Keratinocyte (primary cell): ENCODE data around the gene ATP2B2. TPM values are rescaled to one million over a fixed set of nuclear protein-coding genes. Genes with fewer than 3 reads are reported as not detected.
"Not testable (repeated sequence)": the region's sequence is repeated elsewhere in the genome, so short reads cannot be mapped to it uniquely, and the experiment has no call there.

Experiments
- DNase-seq: peaks from one replicate; pipeline ENCODE4 v3.0.0-alpha.2; 2011; ENCODE audit warnings: low read depth, missing footprints, low spot score
- FAIRE-seq: peaks from 2 replicates; lab custom pipeline; 2011; peaks lifted over from hg19 to GRCh38; lab: Jason Lieb, UNC
- H2AFZ ChIP-seq: 2 replicates; pipeline ENCODE4 v1.6.0; 2012; ENCODE audit warnings: low read length, control low read depth, inconsistent platforms; ENCODE audit not compliant: control insufficient read depth
- H3K27ac ChIP-seq: 2 replicates; pipeline ENCODE4 v1.5.1; 2011; ENCODE audit warnings: low read length; ENCODE audit not compliant: control insufficient read depth, insufficient read depth
- H3K27me3 ChIP-seq: 3 replicates; pipeline ENCODE4 v1.6.0; 2011; ENCODE audit warnings: low read length; ENCODE audit not compliant: control insufficient read depth, insufficient read depth; ENCODE audit errors: extremely low read depth
- H3K36me3 ChIP-seq, 2 experiments: 2 replicates in 1 of 2; 3 replicates in 1 of 2; pipeline ENCODE4 v1.5.1; 2011; ENCODE audit warnings: low read length in 2 of 2, mild to moderate bottlenecking in 1 of 2; ENCODE audit not compliant: control insufficient read depth in 2 of 2, insufficient read depth in 2 of 2; ENCODE audit errors: extremely low read depth in 1 of 2
- H3K4me1 ChIP-seq: 3 replicates; pipeline ENCODE4 v1.5.1; 2011; ENCODE audit warnings: low read length; ENCODE audit not compliant: control insufficient read depth, insufficient read depth; ENCODE audit errors: extremely low read depth
- H3K4me2 ChIP-seq: 3 replicates; pipeline ENCODE4 v1.6.0; 2011; ENCODE audit warnings: low read depth, low read length; ENCODE audit not compliant: control insufficient read depth, insufficient read depth; ENCODE audit errors: extremely low read depth
- H3K4me3 ChIP-seq, 3 experiments: fragments of 200-600 bp in 1 of 3; sonication (generic) in 1 of 3; 2 replicates in 2 of 3; 3 replicates in 1 of 3; pipeline ENCODE4 v1.5.1; 2011 to 2016; ENCODE audit warnings: low read length in 3 of 3, mild to moderate bottlenecking in 3 of 3, control low read depth in 2 of 3, inconsistent platforms in 1 of 3, low read depth in 1 of 3, mixed read lengths in 1 of 3, mixed run types in 1 of 3, moderate library complexity in 1 of 3; ENCODE audit not compliant: control insufficient read depth in 2 of 3, insufficient read depth in 2 of 3; ENCODE audit errors: extremely low read depth in 1 of 3
- H3K79me2 ChIP-seq: 2 replicates; pipeline ENCODE4 v1.6.0; 2012; ENCODE audit warnings: low read length; ENCODE audit not compliant: control insufficient read depth, insufficient read depth
- H3K9ac ChIP-seq: 3 replicates; pipeline ENCODE4 v1.6.0; 2011; ENCODE audit warnings: low read length; ENCODE audit not compliant: control insufficient read depth, insufficient read depth; ENCODE audit errors: extremely low read depth
- H3K9me1 ChIP-seq: 3 replicates; pipeline ENCODE4 v1.6.0; 2011; ENCODE audit warnings: low read length; ENCODE audit not compliant: control insufficient read depth, insufficient read depth; ENCODE audit errors: extremely low read depth
- H3K9me3 ChIP-seq: 2 replicates; pipeline ENCODE4 v1.5.1; 2012; ENCODE audit warnings: low read depth, low read length; ENCODE audit not compliant: control insufficient read depth
- H4K20me1 ChIP-seq: 3 replicates; pipeline ENCODE4 v1.6.0; 2011; ENCODE audit warnings: low read length; ENCODE audit not compliant: control insufficient read depth, insufficient read depth; ENCODE audit errors: extremely low read depth
- EZH2 ChIP-seq: IDR thresholded peaks from one replicate; pipeline ENCODE4 v1.6.1; 2012; ENCODE audit warnings: inconsistent platforms, mild to moderate bottlenecking, low read length, moderate library complexity
- dilution Hi-C: fragments of 300-500 bp; cut with MboI; formaldehyde crosslinking; loops from one replicate; pipeline ENCODE4 v1.7.0; 2020; ENCODE audit warnings: low sequenced_read_pairs; ENCODE audit not compliant: extremely low pct_ligation_motif_present
- polyA plus RNA-seq, 5 experiments: library from polyadenylated mRNA; depleted of rRNA in 3 of 5; stranded (reverse) in 3 of 5; stranded (forward) in 1 of 5; unstranded in 1 of 5; fragments of >200 nt; gene quantifications; 1 replicate in 1 of 5; 2 replicates in 3 of 5; 3 replicates in 1 of 5; pipeline versions ENCODE4 v1.2.1 to v1.2.3, GENCODE V29; 2011 to 2012; ENCODE audit warnings: missing spikeins in 2 of 5, low read depth in 1 of 5, low replicate concordance in 1 of 5
- TF ChIP-seq, protein P1 (sequence below), 3 experiments: IDR thresholded peaks in 1 of 3; conservative IDR thresholded peaks in 1 of 3; optimal IDR thresholded peaks in 1 of 3; 2 replicates in 2 of 3; 3 replicates in 1 of 3; pipeline versions ENCODE3 to v1.5.1; 2011; ENCODE audit warnings: low read length in 3 of 3, mild to moderate bottlenecking in 3 of 3, moderate library complexity in 2 of 3, control low read depth in 1 of 3, inconsistent platforms in 1 of 3; ENCODE audit not compliant: insufficient read depth in 2 of 3; ENCODE audit errors: extremely low read depth in 1 of 3

The ATP2B2 gene
- polyA plus RNA-seq, 1 donor (not counting 4 experiments of a cell fraction or from before 2014, with no cell fraction given), result not detected

DNA sequence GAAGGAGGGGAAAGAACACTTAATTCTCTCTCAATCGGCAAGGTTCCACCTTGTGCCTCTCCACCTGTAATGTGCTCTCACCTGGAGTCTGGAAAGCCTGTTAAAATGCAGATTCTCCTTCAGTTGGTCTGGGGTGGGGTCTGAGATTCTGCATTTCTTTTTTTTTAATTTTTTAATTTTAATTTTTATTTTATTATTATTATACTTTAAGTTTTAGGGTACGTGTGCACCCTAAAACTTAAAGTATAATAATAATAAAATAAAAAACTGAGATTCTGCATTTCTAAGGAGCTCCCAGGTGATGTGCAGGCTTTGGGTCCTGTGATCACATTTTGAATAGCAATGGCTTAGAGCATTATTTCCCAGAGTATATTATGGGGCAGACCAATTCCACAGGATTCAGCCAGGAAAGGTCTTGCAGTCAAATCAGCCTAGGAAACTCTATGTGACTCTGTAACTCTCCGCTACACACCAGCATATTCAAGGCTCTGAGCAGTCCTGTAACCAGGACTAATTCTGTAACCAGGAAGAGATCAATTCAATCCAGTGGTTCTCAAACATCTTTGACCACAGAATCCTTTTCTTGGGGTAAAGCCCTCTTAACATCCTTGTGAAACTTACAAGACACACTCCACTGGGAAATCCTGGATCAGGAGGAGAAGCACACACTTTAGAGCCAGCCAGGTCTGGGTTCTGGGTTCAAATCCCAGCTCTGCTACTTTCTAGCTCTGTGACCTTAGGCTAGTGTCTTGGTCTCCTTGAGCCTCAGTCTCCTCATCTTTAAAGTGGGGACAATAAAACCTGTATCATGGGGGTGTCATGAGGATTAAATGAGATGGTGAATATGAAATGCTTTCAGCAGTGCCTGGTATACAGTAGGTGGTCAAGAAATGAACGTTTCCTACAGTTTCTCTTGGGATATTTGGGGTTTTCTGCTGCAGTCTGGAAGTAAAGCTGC is 122.2 kb downstream of the ATP2B2 start:
- no peaks in the 10 kb centered on the region for H4K20me1 ChIP-seq
- dilution Hi-C loops, result no loop called here
- no peak overlapping the region for H3K4me2 ChIP-seq
- H2AFZ ChIP-seq, result no peak overlapping the region
- FAIRE-seq (no peak), DNase-seq (no peak)
- H3K9ac ChIP-seq, result no peak overlapping the region
- no peak overlapping the region for H3K27ac ChIP-seq
- H3K9me1 ChIP-seq, result no peaks in the 10 kb centered on the region
- no peak for TF ChIP-seq EZH2
- TF ChIP-seq, protein P1, sequence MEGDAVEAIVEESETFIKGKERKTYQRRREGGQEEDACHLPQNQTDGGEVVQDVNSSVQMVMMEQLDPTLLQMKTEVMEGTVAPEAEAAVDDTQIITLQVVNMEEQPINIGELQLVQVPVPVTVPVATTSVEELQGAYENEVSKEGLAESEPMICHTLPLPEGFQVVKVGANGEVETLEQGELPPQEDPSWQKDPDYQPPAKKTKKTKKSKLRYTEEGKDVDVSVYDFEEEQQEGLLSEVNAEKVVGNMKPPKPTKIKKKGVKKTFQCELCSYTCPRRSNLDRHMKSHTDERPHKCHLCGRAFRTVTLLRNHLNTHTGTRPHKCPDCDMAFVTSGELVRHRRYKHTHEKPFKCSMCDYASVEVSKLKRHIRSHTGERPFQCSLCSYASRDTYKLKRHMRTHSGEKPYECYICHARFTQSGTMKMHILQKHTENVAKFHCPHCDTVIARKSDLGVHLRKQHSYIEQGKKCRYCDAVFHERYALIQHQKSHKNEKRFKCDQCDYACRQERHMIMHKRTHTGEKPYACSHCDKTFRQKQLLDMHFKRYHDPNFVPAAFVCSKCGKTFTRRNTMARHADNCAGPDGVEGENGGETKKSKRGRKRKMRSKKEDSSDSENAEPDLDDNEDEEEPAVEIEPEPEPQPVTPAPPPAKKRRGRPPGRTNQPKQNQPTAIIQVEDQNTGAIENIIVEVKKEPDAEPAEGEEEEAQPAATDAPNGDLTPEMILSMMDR (optimal IDR thresholded peaks at IDR 0.05 in 1 of 3, IDR thresholded peaks at IDR 0.05 in 1 of 3, conservative IDR thresholded peaks at IDR 0.05 in 1 of 3; ENCODE audit: extremely low read depth in 1 of 3, insufficient read depth in 2 of 3, low read length in 3 of 3), result no peak
- H3K4me1 ChIP-seq, result no peaks in the 10 kb centered on the region
- no peaks in the 10 kb centered on the region for H3K36me3 ChIP-seq
- no peak overlapping the region for H3K4me3 ChIP-seq
- peaks cover 16% of the 10 kb centered on the region for H3K27me3 ChIP-seq
- H3K9me3 ChIP-seq, result peaks cover under 1% of the 10 kb centered on the region
- H3K79me2 ChIP-seq, result no peaks in the 10 kb centered on the region

DNA sequence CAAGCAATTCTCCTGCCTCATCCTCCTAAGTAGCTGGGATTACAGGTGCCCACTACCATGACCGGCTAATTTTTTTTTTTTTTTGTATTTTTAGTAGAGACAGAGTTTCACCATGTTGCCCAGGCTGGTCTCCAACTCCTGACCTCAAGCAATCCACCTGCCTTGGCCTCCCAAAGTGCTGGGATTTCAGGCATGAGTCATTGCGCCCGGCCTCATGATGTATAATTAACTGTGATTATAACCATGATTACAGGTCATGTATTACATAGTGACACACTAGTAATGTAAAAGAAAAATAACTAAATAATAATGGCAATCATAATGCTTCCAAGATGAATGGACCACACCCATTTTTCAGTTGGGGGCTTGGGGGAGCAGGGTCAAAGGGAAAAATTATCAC is 122.9 kb downstream of the ATP2B2 start:
- H3K9me1 ChIP-seq, H3K4me1 ChIP-seq, H3K4me2 ChIP-seq, H3K9me3 ChIP-seq, dilution Hi-C loops, H3K27ac ChIP-seq, H3K4me3 ChIP-seq, H3K9ac ChIP-seq, H4K20me1 ChIP-seq, H3K36me3 ChIP-seq, DNase-seq, H3K79me2 ChIP-seq, H2AFZ ChIP-seq, FAIRE-seq: not testable (repeated sequence)
- H3K27me3 ChIP-seq, result peaks cover 23% of the 10 kb centered on the region
